Measurements from ENCODE around the gene RNF187. TPM values are rescaled to one million over a fixed set of nuclear protein-coding genes. Genes with fewer than 3 reads are reported as not detected.
"Not testable (repeated sequence)": the region's sequence is repeated elsewhere in the genome, so short reads cannot be mapped to it uniquely, and the experiment has no call there.

RNF187 gene
- total and polyA plus RNA-seq, 4 experiments from 2014 or later, result 15.3 to 73.4 (median 56.9) TPM

GRCh38 chr1:228464487-228464983 is 22.6 kb upstream of the RNF187 start:
- H3K4me3 ChIP-seq (ENCODE audit: low read length in 2 of 2), result peak overlapping the region; percentile 51 to 85
- DNase-seq, result peak; percentile 90 to 94 (median 91)
- peak overlapping the region; percentile 81 to 88 (median 86) for H3K4me3 Mint-ChIP-seq
- peak overlapping the region; percentile 39 for H3K27ac ChIP-seq (ENCODE audit: low read depth, low read length)
- peaks cover 2 to 7% of the 10 kb centered on the region in 2 donors for H3K27me3 Mint-ChIP-seq
- intact Hi-C loops (cut with micrococcal nuclease), result loop anchor here (1.0 to 2.0 kb wide), 2 partner anchors 23 to 58 kb away; partner anchors contain the start of genes RNF187 and TRIM11
- peaks cover 38% of the 10 kb centered on the region for H3K4me1 ChIP-seq (ENCODE audit: insufficient read depth, low read length)
- H3K36me3 ChIP-seq (ENCODE audit: insufficient read depth, low read length), result no peaks in the 10 kb centered on the region
- H3K9me3 ChIP-seq (ENCODE audit: control insufficient read depth in 1 of 2, low read length in 2 of 2), result no peaks in the 10 kb centered on the region
- ChIA-PET POLR2A (ENCODE audit: partially characterized antibody) (interaction anchor here (1.0 to 3.9 kb wide), 8 partner anchors 9 to 381 kb away, joined by 3 to 70 read pairs (median 6); partner anchors contain the start of genes GUK1, IBA57, RNF187 and TRIM11), CTCF (ENCODE audit: partially characterized antibody) (interaction anchor here (0.6 to 3.1 kb wide), 7 partner anchors 8 to 36 kb away, joined by 3 to 18 read pairs (median 8); partner anchors contain the start of gene RNF187)
- H3K4me1 Mint-ChIP-seq, result peaks cover 31 to 57% (median 46%) of the 10 kb centered on the region in 4 donors
- H3K36me3 Mint-ChIP-seq, result no peaks in the 10 kb centered on the region
- H3K27ac Mint-ChIP-seq, result peak overlapping the region; percentile 68 to 92 (median 84)
- H3K9me3 Mint-ChIP-seq, result no peaks in the 10 kb centered on the region
- H3K27me3 ChIP-seq (ENCODE audit: insufficient read depth, low read length), result no peaks in the 10 kb centered on the region

DNA sequence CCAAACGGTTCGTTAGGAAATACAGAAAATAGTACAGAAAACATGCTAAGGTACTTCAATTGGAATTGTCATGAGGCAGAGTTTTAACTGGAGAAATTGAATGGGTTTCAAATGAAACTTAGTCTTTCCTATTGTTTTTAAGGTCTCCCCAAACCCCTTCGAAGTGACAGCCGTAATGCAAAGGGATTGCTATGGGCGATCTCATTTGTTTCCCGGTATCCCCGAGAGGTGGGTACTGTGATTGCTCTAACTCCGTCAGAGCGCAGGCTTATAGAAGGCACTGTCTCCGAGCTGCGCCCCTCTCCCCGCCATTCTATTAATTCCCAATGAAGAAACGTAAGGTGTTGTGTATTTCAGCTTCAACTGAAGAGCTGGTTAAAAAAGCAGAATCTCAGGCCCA is 22.0 kb upstream of the RNF187 start:
- Histone ChIP-seq H3K4me3 (ENCODE audit: low read length in 2 of 2) (peak overlapping the region; percentile 51 to 85), H3K27me3 (ENCODE audit: insufficient read depth, low read length) (no peaks in the 10 kb centered on the region), H3K9me3 (ENCODE audit: control insufficient read depth in 1 of 2, low read length in 2 of 2) (no peaks in the 10 kb centered on the region), H3K27ac (ENCODE audit: low read depth, low read length) (peak overlapping the region; percentile 39), H3K4me1 (ENCODE audit: insufficient read depth, low read length) (peaks cover 34% of the 10 kb centered on the region), H3K36me3 (ENCODE audit: insufficient read depth, low read length) (no peaks in the 10 kb centered on the region)
- Mint-ChIP-seq H3K9me3 (no peaks in the 10 kb centered on the region), H3K36me3 (no peaks in the 10 kb centered on the region), H3K4me1 (peaks cover 31 to 55% (median 45%) of the 10 kb centered on the region in 4 donors), H3K27ac (peak overlapping the region; percentile 71 to 92 (median 84)), H3K4me3 (peak overlapping the region; percentile 81 to 88 (median 86)), H3K27me3 (peaks cover 2 to 7% of the 10 kb centered on the region in 2 donors)
- CTCF ChIA-PET (ENCODE audit: partially characterized antibody), result interaction anchor here (1.0 to 3.1 kb wide), 6 partner anchors 8 to 36 kb away, joined by 3 to 18 read pairs (median 6); partner anchors contain the start of gene RNF187
- intact Hi-C loops (cut with micrococcal nuclease), result loop anchor here (2.0 kb wide), 1 partner anchor 58 kb away; the partner anchor contains the start of gene TRIM11
- POLR2A ChIA-PET (ENCODE audit: partially characterized antibody), result interaction anchor here (1.0 to 3.9 kb wide), 8 partner anchors 10 to 382 kb away, joined by 3 to 70 read pairs (median 6); partner anchors contain the start of genes GUK1, RNF187 and TRIM11
- no peak for DNase-seq

DNA sequence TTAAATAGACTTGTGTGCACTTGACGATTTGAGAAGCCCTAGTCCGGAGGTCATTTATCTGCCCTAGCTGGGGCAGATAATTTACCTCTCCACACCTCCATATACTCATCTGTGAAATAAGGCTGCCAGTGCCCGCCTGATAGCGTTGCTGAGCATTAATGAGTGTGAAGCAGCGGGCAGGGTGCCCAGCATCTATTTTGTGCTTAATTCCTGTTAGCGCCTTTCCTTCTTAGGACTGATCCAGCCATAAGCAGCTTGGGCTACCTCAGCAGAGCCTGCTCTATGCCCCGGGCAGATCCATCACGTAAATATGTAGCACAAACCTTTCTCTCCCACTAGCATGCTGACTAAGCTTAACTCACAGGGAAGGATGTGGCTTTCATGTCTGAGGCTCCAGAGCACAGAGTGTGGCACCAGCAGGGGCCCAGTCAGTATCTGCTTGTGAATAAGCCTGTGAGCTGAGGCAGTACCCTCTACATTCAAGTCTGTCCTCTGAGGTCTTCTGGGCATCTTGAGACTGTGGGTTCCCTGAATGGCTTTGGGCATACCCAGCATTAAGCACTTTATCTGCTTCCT is 21.5 kb upstream of the RNF187 start:
- peak overlapping the region; percentile 39 for H3K27ac ChIP-seq (ENCODE audit: low read depth, low read length)
- peak overlapping the region in 1 of 2 donors; percentile 51 for H3K4me3 ChIP-seq (ENCODE audit: low read length in 2 of 2)
- H3K4me1 ChIP-seq (ENCODE audit: insufficient read depth, low read length), result peaks cover 34% of the 10 kb centered on the region
- POLR2A ChIA-PET (ENCODE audit: partially characterized antibody), result interaction anchor here (1.2 to 3.9 kb wide), 5 partner anchors 10 to 325 kb away, joined by 3 to 70 read pairs (median 6); partner anchors contain the start of genes GUK1, RNF187 and TRIM11
- Mint-ChIP-seq H3K27ac (peak overlapping the region; percentile 15 to 89 (median 84)), H3K9me3 (no peaks in the 10 kb centered on the region), H3K36me3 (no peaks in the 10 kb centered on the region), H3K4me3 (peak overlapping the region; percentile 81 to 88 (median 86)), H3K4me1 (peaks cover 31 to 53% (median 44%) of the 10 kb centered on the region in 4 donors), H3K27me3 (peaks cover 2 to 9% of the 10 kb centered on the region in 2 donors)
- no peaks in the 10 kb centered on the region for H3K27me3 ChIP-seq (ENCODE audit: insufficient read depth, low read length)
- DNase-seq, result peak in 1 of 5 donors; percentile 24
- intact Hi-C loops (cut with micrococcal nuclease), result loop anchor here (2.0 kb wide), 1 partner anchor 59 kb away; the partner anchor contains the start of gene TRIM11
- no peaks in the 10 kb centered on the region for H3K9me3 ChIP-seq (ENCODE audit: control insufficient read depth in 1 of 2, low read length in 2 of 2)
- CTCF ChIA-PET (ENCODE audit: partially characterized antibody), result interaction anchor here (1.1 to 3.1 kb wide), 5 partner anchors 10 to 35 kb away, joined by 3 to 18 read pairs (median 8); partner anchors contain the start of gene RNF187
- H3K36me3 ChIP-seq (ENCODE audit: insufficient read depth, low read length), result no peaks in the 10 kb centered on the region

DNA sequence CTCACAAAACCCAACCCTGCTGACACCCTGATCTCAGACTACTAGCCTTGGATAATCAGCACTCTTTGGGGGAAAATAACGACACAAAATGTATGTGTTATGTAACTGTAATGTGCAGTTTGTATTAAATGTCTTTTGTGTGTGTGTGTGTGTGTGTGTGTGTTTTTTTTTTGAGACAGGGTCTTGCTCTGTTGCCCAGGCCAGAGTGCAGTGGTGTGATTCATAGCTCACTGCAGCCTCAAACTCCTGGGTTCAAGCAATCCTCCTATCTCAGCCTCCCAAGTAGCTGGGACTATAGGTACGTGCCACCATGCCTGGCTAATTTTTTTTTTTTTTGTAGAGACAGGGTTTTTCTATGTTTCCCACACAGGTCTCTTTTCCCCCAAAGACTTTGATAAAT is 19.0 kb upstream of the RNF187 start:
- H3K36me3 Mint-ChIP-seq; H3K4me3 Mint-ChIP-seq; H3K36me3 ChIP-seq (ENCODE audit: insufficient read depth, low read length); intact Hi-C loops (cut with micrococcal nuclease); H3K27ac Mint-ChIP-seq; POLR2A ChIA-PET (ENCODE audit: partially characterized antibody); H3K27ac ChIP-seq (ENCODE audit: low read depth, low read length); DNase-seq; H3K27me3 ChIP-seq (ENCODE audit: insufficient read depth, low read length); H3K9me3 ChIP-seq (ENCODE audit: control insufficient read depth in 1 of 2, low read length in 2 of 2); H3K9me3 Mint-ChIP-seq; H3K4me3 ChIP-seq (ENCODE audit: low read length in 2 of 2): not testable (repeated sequence)
- H3K4me1 ChIP-seq (ENCODE audit: insufficient read depth, low read length), result peaks cover 32% of the 10 kb centered on the region
- Mint-ChIP-seq H3K4me1 (peaks cover 28 to 46% (median 34%) of the 10 kb centered on the region in 4 donors), H3K27me3 (peaks cover 2 to 14% of the 10 kb centered on the region in 2 donors)
- CTCF ChIA-PET (ENCODE audit: partially characterized antibody), result interaction anchor here (1.0 to 1.5 kb wide), 2 partner anchors 10 to 18 kb away, joined by 3 to 4 read pairs; no protein-coding TSS in a partner anchor

DNA sequence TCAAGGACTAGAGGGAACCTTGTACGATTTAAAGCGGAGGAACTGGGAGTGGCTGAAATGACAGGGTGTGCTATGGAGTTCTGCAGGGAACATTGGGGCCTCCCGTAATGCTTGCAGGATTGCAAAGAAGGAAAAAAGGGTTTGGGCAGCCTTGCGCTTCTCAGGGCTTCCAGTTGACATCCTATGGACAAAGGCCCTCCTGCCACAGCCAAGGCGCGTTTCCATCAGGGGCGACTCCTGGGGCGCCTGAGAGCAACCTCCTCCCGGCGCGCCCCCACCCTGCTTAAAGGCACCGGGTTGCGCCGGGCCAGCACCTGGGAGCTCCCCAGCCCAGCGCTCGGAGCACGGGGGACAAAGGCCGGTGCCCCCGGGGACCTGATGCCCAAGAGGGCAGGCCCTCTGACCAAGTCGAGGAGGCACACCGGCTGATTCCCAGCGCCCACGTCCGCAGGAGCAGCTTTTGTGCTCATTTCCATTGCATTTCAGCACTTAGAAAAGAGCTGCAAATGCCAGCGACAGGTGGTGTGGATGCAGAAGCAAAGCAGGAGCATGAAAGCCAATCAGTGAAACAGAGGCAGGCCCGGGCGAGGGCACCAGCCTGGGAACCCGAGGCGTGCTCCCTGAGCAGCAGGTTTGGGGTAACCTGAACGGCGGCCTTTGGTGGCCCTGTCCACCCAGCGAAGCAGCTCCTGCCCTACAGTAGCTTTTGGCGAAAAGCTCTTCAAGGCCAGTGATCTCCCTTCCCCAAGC is 17.6 kb upstream of the RNF187 start:
- peaks cover 2 to 16% of the 10 kb centered on the region in 2 donors for H3K27me3 Mint-ChIP-seq
- no peak for DNase-seq
- Histone ChIP-seq H3K4me1 (ENCODE audit: insufficient read depth, low read length) (peaks cover 23% of the 10 kb centered on the region), H3K9me3 (ENCODE audit: control insufficient read depth in 1 of 2, low read length in 2 of 2) (no peaks in the 10 kb centered on the region), H3K36me3 (ENCODE audit: insufficient read depth, low read length) (no peaks in the 10 kb centered on the region), H3K27me3 (ENCODE audit: insufficient read depth, low read length) (no peaks in the 10 kb centered on the region), H3K27ac (ENCODE audit: low read depth, low read length) (no peak overlapping the region), H3K4me3 (ENCODE audit: low read length in 2 of 2) (no peak overlapping the region)
- H3K4me3 Mint-ChIP-seq, result no peak overlapping the region
- intact Hi-C loops (cut with micrococcal nuclease), result no loop called here
- CTCF ChIA-PET (ENCODE audit: partially characterized antibody), result interaction anchor here (0.8 kb wide), 1 partner anchor 11 kb away, joined by 3 read pairs; no protein-coding TSS in a partner anchor
- POLR2A ChIA-PET (ENCODE audit: partially characterized antibody), result interaction anchor here (0.5 to 2.3 kb wide), 3 partner anchors 9 to 17 kb away, joined by 3 to 6 read pairs (median 4); a partner anchor contains a TSS
- H3K27ac Mint-ChIP-seq, result no peak overlapping the region
- H3K9me3 Mint-ChIP-seq, result no peaks in the 10 kb centered on the region
- peaks cover 20 to 32% (median 23%) of the 10 kb centered on the region in 4 donors for H3K4me1 Mint-ChIP-seq
- H3K36me3 Mint-ChIP-seq, result no peaks in the 10 kb centered on the region

DNA sequence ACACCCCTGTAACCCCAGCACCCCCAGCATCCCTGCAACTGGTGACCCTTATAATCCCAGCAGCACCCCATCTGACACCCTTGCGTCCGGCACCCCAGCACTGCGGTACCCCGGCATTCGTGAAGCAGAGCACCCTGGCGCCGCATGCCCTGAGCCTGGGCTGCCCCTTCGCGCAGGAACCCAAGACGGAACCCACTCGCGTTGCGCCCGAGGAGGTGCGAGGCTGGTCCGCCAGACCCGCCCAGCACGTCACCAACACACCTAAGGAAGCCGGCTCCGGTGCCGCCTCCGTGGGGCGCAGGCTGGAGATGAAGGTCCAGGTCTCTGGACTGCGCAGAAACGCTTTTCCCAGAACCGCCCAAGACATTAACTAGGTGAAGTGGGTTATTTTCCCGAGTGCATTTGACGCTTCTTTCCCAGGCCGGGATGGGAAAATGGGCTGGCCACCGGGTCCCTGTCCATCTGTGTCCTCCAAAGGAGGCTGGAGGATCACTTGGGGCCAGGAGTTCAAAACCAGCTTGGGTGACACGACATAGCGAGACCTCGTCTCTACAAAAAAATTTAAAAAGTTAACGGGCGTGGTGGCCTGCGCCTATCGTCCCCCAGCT is 15.9 kb upstream of the RNF187 start:
- Histone ChIP-seq H3K27me3 (ENCODE audit: insufficient read depth, low read length) (no peaks in the 10 kb centered on the region), H3K27ac (ENCODE audit: low read depth, low read length) (no peak overlapping the region), H3K4me1 (ENCODE audit: insufficient read depth, low read length) (peaks cover 7% of the 10 kb centered on the region), H3K36me3 (ENCODE audit: insufficient read depth, low read length) (no peaks in the 10 kb centered on the region), H3K4me3 (ENCODE audit: low read length in 2 of 2) (no peak overlapping the region), H3K9me3 (ENCODE audit: control insufficient read depth in 1 of 2, low read length in 2 of 2) (no peaks in the 10 kb centered on the region)
- no peaks in the 10 kb centered on the region for H3K36me3 Mint-ChIP-seq
- H3K9me3 Mint-ChIP-seq, result no peaks in the 10 kb centered on the region
- POLR2A ChIA-PET (ENCODE audit: partially characterized antibody), result interaction anchor here (2.3 kb wide), 1 partner anchor 15 kb away, joined by 6 read pairs; no protein-coding TSS in a partner anchor
- no peak overlapping the region for H3K4me3 Mint-ChIP-seq
- CTCF ChIA-PET (ENCODE audit: partially characterized antibody), result interaction anchor here (0.7 to 3.0 kb wide), 6 partner anchors 9 to 385 kb away, joined by 3 to 14 read pairs (median 4); partner anchors contain the start of gene RNF187
- peaks cover 5 to 15% (median 9%) of the 10 kb centered on the region in 4 donors for H3K4me1 Mint-ChIP-seq
- intact Hi-C loops (cut with micrococcal nuclease), result no loop called here
- DNase-seq, result no peak
- H3K27me3 Mint-ChIP-seq, result peaks cover 2 to 16% of the 10 kb centered on the region in 2 donors
- no peak overlapping the region for H3K27ac Mint-ChIP-seq

Measured in CD4-positive, alpha-beta memory T cell (primary cell).